SK-N-MC (cell line): ENCODE results near the gene AKR1C8.
"Not testable (repeated sequence)": the region's sequence is repeated elsewhere in the genome, so short reads cannot be mapped to it uniquely, and the experiment has no call there.

ENCODE experiments used
- DNase-seq: peaks from one replicate; pipeline ENCODE4 v3.0.0-alpha.2; 2011; ENCODE audit warnings: low read depth, low spot score
- H3K27ac ChIP-seq: fragments of 200-600 bp; sonication (generic); 2 replicates; pipeline ENCODE4 v1.5.1; 2016; ENCODE audit warnings: mixed run types
- H3K36me3 ChIP-seq: fragments of 200-600 bp; sonication (generic); 2 replicates; pipeline ENCODE4 v1.6.1; 2017; ENCODE audit warnings: antibody characterized with exemption, low read length, mixed read lengths; ENCODE audit not compliant: insufficient read depth
- H3K4me3 ChIP-seq: fragments of 200-600 bp; sonication (generic); 2 replicates; pipeline ENCODE4 v1.5.1; 2016
- H3K9ac ChIP-seq: fragments of 200-600 bp; sonication (generic); 2 replicates; pipeline ENCODE4 v1.8.0; 2017; ENCODE audit warnings: mixed run types, mixed read lengths; ENCODE audit not compliant: insufficient read length
- H3K9me3 ChIP-seq: fragments of 200-600 bp; sonication (generic); 2 replicates; pipeline ENCODE4 v1.6.1; 2017; ENCODE audit warnings: low read depth, mild to moderate bottlenecking, antibody characterized with exemption, low read length, moderate library complexity, mixed read lengths
- EZH2 ChIP-seq: fragments of 200-600 bp; sonication (generic); IDR thresholded peaks from one replicate; pipeline ENCODE4 v1.6.1; 2017; ENCODE audit warnings: antibody characterized with exemption
- FOXP2 ChIP-seq: optimal IDR thresholded peaks from 2 replicates; pipeline ENCODE3; 2011; ENCODE audit warnings: mild to moderate bottlenecking, moderate library complexity; ENCODE audit not compliant: insufficient read depth; ENCODE audit errors: extremely low read length, control extremely low read depth
- POLR2AphosphoS5 ChIP-seq: IDR thresholded peaks from 2 replicates; pipeline ENCODE4 v1.6.1; 2012; ENCODE audit warnings: mild to moderate bottlenecking, low read depth, low read length, borderline replicate concordance

Gene AKR1C8

DNA sequence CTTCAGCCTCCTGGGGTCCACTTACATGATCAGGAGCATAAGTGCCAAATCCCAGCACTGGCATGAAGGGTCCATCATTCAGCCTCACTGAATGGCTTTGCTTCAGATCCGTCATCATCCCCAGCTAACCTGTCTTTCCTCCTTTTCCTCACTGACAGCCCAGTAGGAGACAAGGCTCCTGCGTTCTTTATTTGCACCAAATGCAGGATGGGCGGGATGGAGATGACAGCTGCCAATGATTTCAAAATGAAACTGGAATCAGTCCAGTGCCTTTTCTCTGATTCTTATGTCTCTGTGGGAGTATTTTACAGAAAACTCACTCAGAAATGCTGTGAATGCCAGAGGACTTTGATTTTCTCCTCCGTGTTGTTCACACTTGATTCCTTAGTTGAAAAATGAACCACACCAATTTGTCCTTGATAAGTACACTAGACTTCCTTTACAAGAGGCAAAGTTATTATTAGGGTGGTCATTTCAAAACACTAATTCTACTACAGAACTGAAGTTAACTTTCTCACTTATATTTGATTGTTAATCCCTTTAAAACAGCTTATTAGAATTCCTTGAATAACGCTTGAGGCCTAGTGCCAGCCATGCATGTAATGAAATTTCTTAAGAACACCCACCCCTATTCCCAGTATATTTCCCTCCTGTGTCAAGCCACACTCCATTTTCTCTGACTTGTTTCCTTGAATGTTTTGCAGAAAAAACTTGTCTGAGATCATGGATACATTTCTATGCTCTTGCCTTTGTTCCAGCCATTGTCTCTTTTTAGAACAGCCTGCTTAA, at the start of gene AKR1C8:
AKR1C8 (minus strand) TSS at position 164 of the 789 bp plus-strand sequence; CDS start at position 118, 46 bp downstream.
- no peaks in the 10 kb centered on the region for H3K36me3 ChIP-seq
- no peaks in the 10 kb centered on the region for H3K9me3 ChIP-seq
- H3K9ac ChIP-seq: no peak within 1 kb of the TSS
- no peak within 1 kb of the TSS for H3K4me3 ChIP-seq
- H3K27ac ChIP-seq: no peak within 1 kb of the TSS
- no peak for TF ChIP-seq POLR2AphosphoS5
- TF ChIP-seq EZH2: no peak
- no peak for TF ChIP-seq FOXP2
- no peak for DNase-seq

DNA sequence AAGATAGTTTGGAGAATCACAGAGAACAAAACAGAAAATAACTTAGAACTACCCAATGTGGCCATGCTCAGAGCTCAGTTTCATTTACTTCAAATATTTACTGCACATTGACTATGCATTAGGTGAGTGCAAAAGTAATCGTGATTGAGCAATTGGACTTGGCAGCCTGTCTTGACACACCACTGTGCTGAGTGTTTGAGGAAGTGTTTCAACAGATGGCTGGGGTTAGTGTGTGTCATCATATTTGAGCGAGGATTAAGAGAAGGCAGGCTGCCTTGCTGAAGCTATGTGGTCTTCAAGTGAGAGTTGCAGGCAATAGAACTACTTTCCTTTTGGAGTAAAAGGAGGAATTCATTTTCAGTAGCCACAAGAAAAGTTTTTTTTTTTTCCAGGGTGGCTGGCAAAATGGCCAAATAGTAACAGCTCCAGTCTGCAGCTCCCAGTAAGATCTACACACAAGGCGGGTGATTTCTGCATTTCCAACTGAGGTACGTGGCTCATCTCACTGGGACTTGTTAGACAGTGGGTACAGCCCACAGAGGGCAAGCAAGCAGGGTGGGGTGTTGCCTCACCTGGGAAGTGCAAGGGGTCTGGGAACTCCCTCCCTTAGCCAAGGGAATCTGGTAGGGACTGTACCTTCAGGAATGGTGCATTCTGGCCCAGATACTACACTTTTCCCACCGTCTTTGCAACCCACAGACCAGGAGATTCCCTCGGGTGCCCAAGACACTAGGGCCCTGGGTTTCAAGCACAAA, 49.3 kb upstream of the AKR1C8 start:
- H3K36me3 ChIP-seq: no peaks in the 10 kb centered on the region
- no peak for DNase-seq
- no peak for TF ChIP-seq POLR2AphosphoS5
- no peak for TF ChIP-seq FOXP2
- TF ChIP-seq EZH2: no peak
- no peak overlapping the region for H3K9ac ChIP-seq
- H3K27ac ChIP-seq: no peak overlapping the region
- no peaks in the 10 kb centered on the region for H3K9me3 ChIP-seq
- H3K4me3 ChIP-seq: no peak overlapping the region

DNA sequence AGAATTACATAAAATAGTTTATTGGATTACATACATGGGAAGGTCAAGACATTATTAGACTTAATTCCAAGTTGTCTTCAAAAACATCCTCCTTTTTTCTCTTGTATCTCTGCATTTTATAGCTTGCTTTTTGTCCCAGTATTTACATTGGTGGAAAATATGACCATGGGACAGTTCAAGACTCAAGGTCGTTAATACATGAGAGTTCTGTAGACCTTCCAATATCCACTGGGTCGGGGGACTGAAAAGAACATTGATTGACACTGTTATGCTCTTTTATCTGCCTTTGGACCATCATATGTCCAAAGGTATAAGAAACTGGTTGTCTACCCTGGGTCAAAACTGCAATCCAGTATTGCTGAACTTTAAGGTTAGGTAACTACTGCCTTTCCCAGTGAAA, 48.4 kb upstream of the AKR1C8 start:
- H3K9me3 ChIP-seq: no peaks in the 10 kb centered on the region
- DNase-seq: no peak

DNA sequence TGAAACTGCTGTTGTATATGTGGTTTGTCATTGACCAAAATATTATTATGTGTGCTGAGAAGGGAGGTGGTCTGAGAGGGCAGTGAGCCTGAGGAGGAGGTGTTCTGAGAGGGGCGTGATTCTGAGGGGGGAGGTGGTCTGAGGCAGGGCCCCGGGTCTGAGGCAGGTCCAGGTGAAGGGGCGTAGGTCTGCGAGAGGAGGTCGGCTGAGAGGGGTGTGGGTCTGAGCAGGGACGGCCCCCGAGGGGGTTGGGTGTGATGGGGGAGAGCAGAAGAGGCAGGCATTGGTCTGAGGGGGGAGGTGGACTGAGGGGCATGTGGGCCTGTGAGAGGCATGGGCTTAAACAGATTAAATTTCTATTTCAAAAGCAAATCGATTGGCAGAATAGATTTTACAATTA, 44.1 kb upstream of the AKR1C8 start:
- TF ChIP-seq EZH2: no peak
- no peak for TF ChIP-seq FOXP2
- no peak for TF ChIP-seq POLR2AphosphoS5
- no peak overlapping the region for H3K9ac ChIP-seq
- H3K9me3 ChIP-seq: no peaks in the 10 kb centered on the region
- H3K27ac ChIP-seq: no peak overlapping the region
- no peak overlapping the region for H3K4me3 ChIP-seq
- no peak for DNase-seq
- no peaks in the 10 kb centered on the region for H3K36me3 ChIP-seq

More for the DNA sequence above, 48.4 kb upstream of the AKR1C8 start:
- Histone ChIP-seq H3K4me3 (no peak overlapping the region), H3K9ac (no peak overlapping the region), H3K27ac (no peak overlapping the region), H3K36me3 (no peaks in the 10 kb centered on the region)
- no peak for TF ChIP-seq POLR2AphosphoS5
- TF ChIP-seq EZH2: no peak
- TF ChIP-seq FOXP2: no peak

DNA sequence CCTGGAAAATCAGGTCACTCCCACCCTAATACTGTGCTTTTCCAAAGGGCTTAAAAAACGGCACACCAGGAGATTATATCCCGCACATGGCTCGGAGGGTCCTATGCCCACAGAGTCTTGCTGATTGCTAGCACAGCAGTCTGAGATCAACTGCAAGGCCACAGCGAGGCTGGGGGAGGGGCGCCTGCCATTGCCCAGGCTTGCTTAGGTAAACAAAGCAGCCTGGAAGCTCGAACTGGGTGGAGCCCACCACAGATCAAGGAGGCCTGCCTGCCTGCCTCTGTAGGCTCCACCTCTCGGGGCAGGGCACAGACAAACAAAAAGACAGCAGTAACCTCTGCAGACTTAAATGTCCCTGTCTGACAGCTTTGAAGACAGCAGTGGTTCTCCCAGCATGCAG, 38.0 kb upstream of the AKR1C8 start:
- not testable (repeated sequence) for DNase-seq, H3K36me3 ChIP-seq, H3K27ac ChIP-seq, H3K4me3 ChIP-seq, H3K9ac ChIP-seq, H3K9me3 ChIP-seq

DNA sequence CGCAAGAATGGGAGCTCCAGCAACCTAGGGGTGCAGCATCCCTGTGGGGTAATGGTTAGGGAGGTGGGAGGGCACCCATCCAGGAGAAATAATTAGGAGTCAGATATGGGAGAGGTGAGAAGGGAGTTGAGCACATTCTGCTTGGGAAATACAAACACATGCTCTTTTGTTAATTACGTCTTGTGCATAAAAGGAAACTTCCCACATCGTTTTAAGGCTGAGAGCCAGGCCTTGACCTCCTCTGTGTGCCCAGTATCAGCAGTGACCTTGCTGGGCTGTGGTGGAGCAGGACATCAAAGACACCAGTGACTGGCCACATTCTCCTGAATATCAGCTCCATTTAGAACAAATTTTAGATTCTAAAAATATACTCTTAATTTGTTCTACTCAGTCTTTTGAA, 34.3 kb upstream of the AKR1C8 start:
- no peak overlapping the region for H3K4me3 ChIP-seq
- no peak overlapping the region for H3K9ac ChIP-seq
- DNase-seq: no peak
- H3K27ac ChIP-seq: no peak overlapping the region
- H3K9me3 ChIP-seq: no peaks in the 10 kb centered on the region
- TF ChIP-seq EZH2 (no peak), POLR2AphosphoS5 (no peak), FOXP2 (no peak)
- H3K36me3 ChIP-seq: no peaks in the 10 kb centered on the region

DNA sequence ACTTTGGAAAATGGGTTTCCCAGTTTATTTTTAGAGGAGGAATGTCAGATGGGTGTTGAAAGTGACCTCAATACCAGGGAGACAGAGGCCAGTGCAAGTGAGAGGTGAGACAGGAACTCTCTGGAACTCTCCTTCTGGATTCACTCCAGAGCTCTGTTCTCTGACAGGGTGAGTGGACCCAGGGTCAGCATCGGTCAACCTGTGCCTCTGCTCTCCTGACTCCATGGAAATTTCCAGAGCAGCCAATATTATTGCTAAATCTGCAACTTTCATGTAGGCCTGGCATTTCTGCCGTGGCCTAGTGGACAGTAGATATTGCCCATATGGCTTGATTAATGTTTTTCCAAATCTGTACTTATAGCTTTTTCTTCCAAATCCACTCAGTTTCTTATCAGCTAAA, 31.9 kb upstream of the AKR1C8 start:
- H3K9ac ChIP-seq: no peak overlapping the region
- TF ChIP-seq FOXP2: no peak
- TF ChIP-seq EZH2: no peak
- TF ChIP-seq POLR2AphosphoS5: no peak
- H3K9me3 ChIP-seq: no peaks in the 10 kb centered on the region
- H3K27ac ChIP-seq: no peak overlapping the region
- no peaks in the 10 kb centered on the region for H3K36me3 ChIP-seq
- no peak overlapping the region for H3K4me3 ChIP-seq
- no peak for DNase-seq

DNA sequence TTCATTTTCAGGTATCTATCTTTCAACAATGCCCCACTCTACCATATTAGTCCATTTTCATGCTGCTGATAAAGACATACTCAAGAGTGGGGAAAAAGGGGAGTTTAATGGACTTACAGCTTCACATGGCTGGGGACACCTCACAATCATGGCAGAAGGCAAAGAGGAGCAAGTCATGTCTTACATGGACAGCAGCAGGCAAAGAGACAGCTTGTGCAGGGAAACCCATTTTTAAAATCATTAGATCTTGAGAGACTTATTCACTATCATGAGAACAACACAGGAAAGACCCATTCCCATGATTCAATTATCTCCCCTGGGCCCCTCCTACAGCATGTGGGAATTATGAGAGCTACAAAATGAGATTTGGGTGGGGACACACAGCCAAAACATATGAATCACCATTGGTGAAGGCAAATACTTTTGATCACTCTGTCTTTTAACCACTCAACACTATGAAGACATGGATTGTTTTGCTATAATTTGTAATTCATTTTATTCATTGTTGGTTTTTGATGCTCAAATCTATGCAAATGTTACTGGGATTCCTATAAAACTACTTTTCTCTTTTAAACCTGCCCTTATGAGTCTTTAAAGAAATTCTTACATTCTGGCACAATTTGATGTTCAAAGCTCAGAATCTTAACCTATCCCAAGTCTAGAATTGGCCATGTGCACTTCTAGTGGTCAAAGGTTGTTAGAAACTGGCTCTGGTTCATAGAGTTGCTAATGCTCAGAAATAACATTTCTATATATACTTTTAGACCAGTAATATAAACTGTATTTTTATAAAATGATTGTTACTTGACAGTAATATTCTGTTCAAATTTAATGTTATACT, 27.0 kb upstream of the AKR1C8 start:
- H3K36me3 ChIP-seq: no peaks in the 10 kb centered on the region
- DNase-seq: no peak
- H3K4me3 ChIP-seq: no peak overlapping the region
- TF ChIP-seq FOXP2 (no peak), EZH2 (no peak), POLR2AphosphoS5 (no peak)
- H3K9me3 ChIP-seq: no peaks in the 10 kb centered on the region
- no peak overlapping the region for H3K9ac ChIP-seq
- H3K27ac ChIP-seq: no peak overlapping the region

DNA sequence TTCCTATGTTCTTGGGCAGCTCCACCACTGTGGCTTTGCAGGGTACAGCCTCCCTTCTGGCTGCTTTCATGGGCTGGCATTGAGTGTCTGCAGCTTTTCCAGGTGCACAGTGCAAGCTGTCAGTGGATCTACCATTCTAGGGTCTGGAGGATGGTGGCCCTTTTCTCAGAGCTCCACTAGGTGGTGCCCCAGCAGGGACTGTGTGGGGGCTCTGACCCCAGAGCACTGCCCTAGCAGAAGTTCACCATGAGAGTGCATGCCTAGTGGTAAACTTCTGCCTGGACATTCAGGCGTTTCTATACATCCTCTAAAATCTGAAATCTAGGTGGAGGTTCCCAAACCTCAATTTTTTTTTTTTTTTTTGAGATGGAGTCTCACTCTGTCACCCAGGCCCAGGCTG, 25.3 kb upstream of the AKR1C8 start:
- not testable (repeated sequence) for H3K27ac ChIP-seq, H3K4me3 ChIP-seq, DNase-seq, H3K36me3 ChIP-seq, H3K9me3 ChIP-seq, H3K9ac ChIP-seq

DNA sequence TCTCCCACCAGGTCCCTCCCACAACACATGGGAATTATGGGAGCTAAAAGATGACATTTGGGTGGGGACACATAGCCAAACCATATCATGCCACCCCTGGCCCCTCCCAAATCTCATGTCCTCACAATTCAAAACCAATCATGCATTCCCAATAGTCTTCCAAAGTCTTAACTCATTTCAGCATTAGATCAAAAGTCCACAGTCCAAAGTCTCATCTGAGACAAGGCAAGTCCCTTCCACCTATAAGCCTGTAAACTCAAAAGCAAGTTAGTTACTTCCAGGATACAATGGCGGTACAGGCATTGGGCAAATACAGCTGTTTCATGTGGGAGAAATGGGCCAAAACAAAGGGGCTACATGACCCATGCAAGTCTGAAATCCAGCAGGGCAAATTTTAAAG, 24.8 kb upstream of the AKR1C8 start:
- H3K36me3 ChIP-seq, H3K4me3 ChIP-seq, H3K9ac ChIP-seq, H3K9me3 ChIP-seq, DNase-seq, H3K27ac ChIP-seq: not testable (repeated sequence)
